H1 (cell line): ENCODE results near the gene RMND5B. TPM values are rescaled to one million over a fixed set of nuclear protein-coding genes. Genes with fewer than 3 reads are reported as not detected.

Source experiments
- ATF2 ChIP-seq: IDR thresholded peaks from 2 replicates; pipeline ENCODE4 v1.6.1; 2012; ENCODE audit warnings: low read length, inconsistent platforms
- polyA plus RNA-seq, 7 experiments: library from polyadenylated mRNA; depleted of rRNA in 3 of 7; stranded (reverse) in 5 of 7; unstranded in 2 of 7; fragments of >200 nt in 5 of 7; fragments of 200-250 nt in 2 of 7; gene quantifications; 1 replicate in 5 of 7; 2 replicates in 1 of 7; 4 replicates in 1 of 7; pipeline versions ENCODE4 v1.2.1 to v1.2.3, GENCODE V29; 2011 to 2013; ENCODE audit warnings: missing spikeins in 2 of 7, mixed read lengths in 2 of 7
- total RNA-seq: library from RNA; stranded (reverse); fragmentation: NEBNext Ultra II Directional; extraction: Animal tissue kit (Norgen Biotek cat#: 25700); gene quantifications from 2 replicates; pipeline ENCODE4 v1.2.1, GENCODE V29; 2021

RMND5B gene
- total and polyA plus RNA-seq, 2 of the 8 experiments (the other 6 are each of a cell fraction or from before 2014, with no cell fraction given), result 75.9 to 90.2 TPM

- TF ChIP-seq ATF2, result no peak
Observed at GRCh38 chr5:178199581-178200434, 69.0 kb downstream of the RMND5B start (continued).

Other genes starting within 250 kb of the RMND5B start
- not detected in 2 replicates for gene PROP1, start 134.8 kb upstream of the RMND5B start, total RNA-seq
- gene PROP1, start 134.8 kb upstream of the RMND5B start, polyA plus RNA-seq (2011; rRNA removed), result 0.09 TPM in 1 of 2 replicates, not detected in the other
- gene N4BP3, start 17.5 kb upstream of the RMND5B start, total RNA-seq, result 36.0 and 39.2 TPM in 2 replicates
- gene N4BP3, start 17.5 kb upstream of the RMND5B start, polyA plus RNA-seq (2011; rRNA removed), result 13.1 and 23.4 TPM in 2 replicates
- gene NHP2, start 22.9 kb downstream of the RMND5B start, total RNA-seq, result 263 and 281 TPM in 2 replicates
- 241 and 344 TPM in 2 replicates for gene NHP2, start 22.9 kb downstream of the RMND5B start, polyA plus RNA-seq (2011; rRNA removed)
- 0.13 TPM in 1 of 2 replicates, not detected in the other for gene GMCL2, start 56.4 kb downstream of the RMND5B start, total RNA-seq
- gene GMCL2, start 56.4 kb downstream of the RMND5B start, polyA plus RNA-seq (2011; rRNA removed), result not detected in 2 replicates
- gene HNRNPAB, start 73.5 kb downstream of the RMND5B start, total RNA-seq, result 556 and 563 TPM in 2 replicates
- gene HNRNPAB, start 73.5 kb downstream of the RMND5B start, polyA plus RNA-seq (2011; rRNA removed), result 350 and 373 TPM in 2 replicates
- 29.5 and 32.1 TPM in 2 replicates for gene PHYKPL, start 101.8 kb downstream of the RMND5B start, total RNA-seq
- gene PHYKPL, start 101.8 kb downstream of the RMND5B start, polyA plus RNA-seq (2011; rRNA removed), result 25.1 and 33.4 TPM in 2 replicates